Mucosa of descending colon (tissue), 3 donors: ENCODE measurements around the gene COQ9. TPM values are rescaled to one million over a fixed set of nuclear protein-coding genes. Genes with fewer than 3 reads are reported as not detected.
"Not testable (repeated sequence)": the region's sequence is repeated elsewhere in the genome, so short reads cannot be mapped to it uniquely, and the experiment has no call there.

Experiments
- ATAC-seq: fragments of 200-7000 bp; cut with Tn5 transposase; one replicate; pipeline ENCODE4 v1.9.1; 2020; ENCODE audit warnings: mild to moderate bottlenecking, moderate library complexity
- DNase-seq, 3 donors: peaks; one replicate each; pipeline ENCODE4 v3.0.0-alpha.2; 2020
- H3K36me3 ChIP-seq: fragments of 200-600 bp; one replicate; pipeline ENCODE4 v1.8.0; 2021; ENCODE audit warnings: low read depth, mild to moderate bottlenecking
- H3K4me1 ChIP-seq: fragments of 200-600 bp; one replicate; pipeline ENCODE4 v1.8.0; 2021; ENCODE audit warnings: low read depth, mild to moderate bottlenecking
- H3K4me3 ChIP-seq: fragments of 200-600 bp; one replicate; pipeline ENCODE4 v1.8.0; 2021; ENCODE audit warnings: mild to moderate bottlenecking
- H3K9me3 ChIP-seq: fragments of 200-600 bp; one replicate; pipeline ENCODE4 v1.8.0; 2021; ENCODE audit warnings: mild to moderate bottlenecking
- CTCF ChIP-seq: fragments of 200-600 bp; IDR thresholded peaks from one replicate; pipeline ENCODE4 v1.8.0; 2022; ENCODE audit warnings: antibody characterized with exemption, mild to moderate bottlenecking
- intact Hi-C, 2 donors: fragments of 100-400 bp; cut with DNase I in 1 of 2; cut with micrococcal nuclease in 1 of 2; formaldehyde crosslinking; loops; one replicate each; pipeline versions ENCODE4 v1.11.0 to v1.11.1; 2022; cut with DNase I, micrococcal nuclease
- total RNA-seq, 3 donors: library from RNA; stranded (reverse); fragmentation: NEBNext Ultra II Directional in 2 of 3; extraction: Animal tissue kit (Norgen Biotek cat#: 25700) in 2 of 3; gene quantifications; one replicate each; pipeline versions ENCODE4 v1.2.1 to v1.2.4, GENCODE V29; 2021 to 2023
- donor health status: DM: no; HTN: no; CAD: no; lungs with moderate emphysema.
- donor health status: DM: no; HTN: no; CAD: no.
- donor health status: DM: no; HTN: yes; CAD: no.

COQ9 gene
- total RNA-seq, 3 donors from 2014 or later, result 98.0 to 147 (median 109) TPM

DNA sequence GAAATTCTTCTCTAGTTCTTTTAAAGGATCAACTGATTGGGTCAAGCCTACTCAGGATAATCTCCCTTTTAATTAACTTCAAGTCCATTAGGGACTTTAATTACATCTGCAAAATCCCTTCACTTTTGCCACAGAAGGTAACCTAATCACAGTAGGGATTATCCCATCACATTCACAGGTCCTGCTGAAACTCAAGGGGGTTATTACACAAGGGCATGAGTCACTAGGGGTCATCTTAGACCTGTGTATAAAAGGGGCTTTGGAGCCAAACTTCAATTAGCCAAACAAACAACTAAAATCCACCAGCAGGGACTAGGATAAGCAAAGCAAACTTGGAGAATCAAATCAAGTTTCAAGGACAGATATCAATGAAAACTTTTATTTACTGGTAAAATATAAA, 19.5 kb upstream of the COQ9 start:
- no peaks in the 10 kb centered on the region for H3K9me3 ChIP-seq
- no peak for ATAC-seq
- no peak for TF ChIP-seq CTCF
- no peaks in the 10 kb centered on the region for H3K4me1 ChIP-seq
- no peak for DNase-seq
- peaks cover 7% of the 10 kb centered on the region for H3K36me3 ChIP-seq
- intact Hi-C loops, result no loop called here
- H3K4me3 ChIP-seq, result no peak overlapping the region

DNA sequence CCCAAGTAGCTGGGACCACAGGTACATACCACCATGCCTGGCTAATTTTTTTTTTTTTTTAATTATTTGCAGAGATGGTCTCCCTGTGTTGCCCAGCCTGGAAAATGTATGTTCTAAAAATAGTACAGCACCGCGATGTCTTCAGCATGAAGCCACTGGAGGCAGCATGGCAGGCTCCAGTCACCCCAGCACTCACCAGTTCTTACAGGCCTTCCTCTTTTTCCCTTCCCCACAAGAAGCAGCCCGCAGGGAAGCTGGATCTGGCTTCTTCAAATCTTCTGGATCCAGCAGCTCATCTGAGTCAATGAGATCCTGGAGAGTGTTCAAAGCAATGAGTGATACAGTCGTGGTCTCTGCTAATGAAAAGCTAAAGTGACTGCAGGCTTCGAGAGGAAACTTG, 16.3 kb upstream of the COQ9 start:
- Histone ChIP-seq H3K9me3 (no peaks in the 10 kb centered on the region), H3K4me3 (no peak overlapping the region), H3K36me3 (peaks cover 9% of the 10 kb centered on the region), H3K4me1 (no peaks in the 10 kb centered on the region)
- DNase-seq (no peak), ATAC-seq (no peak)
- intact Hi-C loops, result no loop called here
- no peak for TF ChIP-seq CTCF

GRCh38 chr16:57432505-57432904, 14.8 kb upstream of the COQ9 start:
- no peak for DNase-seq
- no peaks in the 10 kb centered on the region for H3K9me3 ChIP-seq
- H3K4me1 ChIP-seq, result no peaks in the 10 kb centered on the region
- intact Hi-C loops, result no loop called here
- no peak overlapping the region for H3K4me3 ChIP-seq
- peak; percentile 60 for ATAC-seq
- peaks cover 13% of the 10 kb centered on the region for H3K36me3 ChIP-seq
- no peak for TF ChIP-seq CTCF

GRCh38 chr16:57432989-57433388, 14.3 kb upstream of the COQ9 start:
- H3K4me3 ChIP-seq, result no peak overlapping the region
- DNase-seq (no peak), ATAC-seq (no peak)
- peaks cover 13% of the 10 kb centered on the region for H3K36me3 ChIP-seq
- no peaks in the 10 kb centered on the region for H3K4me1 ChIP-seq
- intact Hi-C loops, result no loop called here
- no peaks in the 10 kb centered on the region for H3K9me3 ChIP-seq
- TF ChIP-seq CTCF, result no peak

DNA sequence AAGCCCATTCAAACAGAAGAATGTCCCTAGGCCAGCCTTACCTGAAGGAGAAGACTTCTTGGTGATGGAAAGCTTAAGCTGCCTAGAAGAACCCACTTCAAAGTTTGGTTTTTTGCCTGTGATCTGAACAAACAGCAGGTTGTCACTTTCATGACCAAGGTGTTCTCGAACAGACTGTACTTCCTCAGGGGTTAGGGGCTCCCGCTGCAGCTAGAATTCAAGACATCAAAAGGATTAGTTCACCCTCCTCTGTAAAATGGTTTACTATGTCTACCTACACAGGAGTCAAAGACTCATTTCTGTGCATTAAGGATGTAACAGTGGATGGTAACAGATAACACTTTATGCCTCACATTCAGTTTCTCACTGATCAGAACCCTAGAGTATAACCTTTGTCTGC, 13.3 kb upstream of the COQ9 start:
- H3K36me3 ChIP-seq, result peaks cover 13% of the 10 kb centered on the region
- DNase-seq (no peak), ATAC-seq (no peak)
- H3K9me3 ChIP-seq, result no peaks in the 10 kb centered on the region
- no peak overlapping the region for H3K4me3 ChIP-seq
- no peaks in the 10 kb centered on the region for H3K4me1 ChIP-seq
- intact Hi-C loops, result no loop called here
- no peak for TF ChIP-seq CTCF

DNA sequence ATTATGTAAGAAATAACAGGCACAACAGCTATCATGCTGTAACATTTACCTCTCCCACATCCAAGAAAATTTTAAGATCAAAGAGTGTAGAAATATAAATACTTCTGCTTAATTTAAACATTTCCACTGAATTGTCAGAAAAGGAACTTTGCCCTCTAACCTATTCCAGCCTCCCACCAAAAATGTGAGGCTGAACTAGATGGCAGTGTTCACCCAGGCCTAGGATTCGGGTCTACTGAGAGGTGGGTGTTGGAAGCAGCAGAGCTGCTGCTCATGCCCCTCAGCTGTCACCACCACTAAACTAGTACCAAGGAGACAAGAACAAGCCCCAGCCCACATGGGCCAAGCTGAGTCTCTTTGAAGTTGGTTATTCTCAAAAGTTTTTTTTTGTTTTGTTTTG, 11.4 kb upstream of the COQ9 start:
- H3K36me3 ChIP-seq, result peaks cover 12% of the 10 kb centered on the region
- TF ChIP-seq CTCF, result no peak
- intact Hi-C loops, result no loop called here
- ATAC-seq (no peak), DNase-seq (no peak)
- peaks cover 9% of the 10 kb centered on the region for H3K9me3 ChIP-seq
- H3K4me3 ChIP-seq, result no peak overlapping the region
- H3K4me1 ChIP-seq, result no peaks in the 10 kb centered on the region

DNA sequence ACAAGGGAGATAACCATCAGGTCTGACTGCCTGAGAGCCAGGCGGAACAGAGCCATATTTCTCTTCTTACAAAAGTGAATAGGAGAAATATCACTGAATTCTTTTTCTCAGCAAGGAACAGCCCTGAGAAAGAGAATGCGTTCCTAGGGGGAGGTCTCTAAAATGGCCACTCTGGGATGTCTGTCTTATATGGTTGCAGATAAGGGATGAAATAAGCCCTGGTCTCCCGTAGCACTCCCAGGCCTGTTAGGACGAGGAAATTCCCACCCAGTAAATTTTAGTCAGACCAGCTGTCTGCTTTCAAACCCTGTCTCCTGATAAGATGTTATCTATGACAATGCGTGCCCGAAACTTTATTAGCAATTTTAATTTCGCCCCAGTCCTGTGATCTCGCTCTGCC, 7.3 kb upstream of the COQ9 start:
- H3K4me3 ChIP-seq, H3K36me3 ChIP-seq, ATAC-seq, H3K4me1 ChIP-seq, DNase-seq, intact Hi-C loops: not testable (repeated sequence)
- peaks cover 13% of the 10 kb centered on the region for H3K9me3 ChIP-seq

- DNase-seq, H3K36me3 ChIP-seq, H3K4me1 ChIP-seq, ATAC-seq, intact Hi-C loops, H3K4me3 ChIP-seq: not testable (repeated sequence)
- peaks cover 13% of the 10 kb centered on the region for H3K9me3 ChIP-seq
Measured at GRCh38 chr16:57440551-57440950, 6.7 kb upstream of the COQ9 start.
